Measurements from ENCODE around the gene CST9. TPM values are rescaled to one million over a fixed set of nuclear protein-coding genes. Genes with fewer than 3 reads are reported as not detected.

Gene CST9
- total RNA-seq, 4 donors from 2014 or later, result not detected

DNA sequence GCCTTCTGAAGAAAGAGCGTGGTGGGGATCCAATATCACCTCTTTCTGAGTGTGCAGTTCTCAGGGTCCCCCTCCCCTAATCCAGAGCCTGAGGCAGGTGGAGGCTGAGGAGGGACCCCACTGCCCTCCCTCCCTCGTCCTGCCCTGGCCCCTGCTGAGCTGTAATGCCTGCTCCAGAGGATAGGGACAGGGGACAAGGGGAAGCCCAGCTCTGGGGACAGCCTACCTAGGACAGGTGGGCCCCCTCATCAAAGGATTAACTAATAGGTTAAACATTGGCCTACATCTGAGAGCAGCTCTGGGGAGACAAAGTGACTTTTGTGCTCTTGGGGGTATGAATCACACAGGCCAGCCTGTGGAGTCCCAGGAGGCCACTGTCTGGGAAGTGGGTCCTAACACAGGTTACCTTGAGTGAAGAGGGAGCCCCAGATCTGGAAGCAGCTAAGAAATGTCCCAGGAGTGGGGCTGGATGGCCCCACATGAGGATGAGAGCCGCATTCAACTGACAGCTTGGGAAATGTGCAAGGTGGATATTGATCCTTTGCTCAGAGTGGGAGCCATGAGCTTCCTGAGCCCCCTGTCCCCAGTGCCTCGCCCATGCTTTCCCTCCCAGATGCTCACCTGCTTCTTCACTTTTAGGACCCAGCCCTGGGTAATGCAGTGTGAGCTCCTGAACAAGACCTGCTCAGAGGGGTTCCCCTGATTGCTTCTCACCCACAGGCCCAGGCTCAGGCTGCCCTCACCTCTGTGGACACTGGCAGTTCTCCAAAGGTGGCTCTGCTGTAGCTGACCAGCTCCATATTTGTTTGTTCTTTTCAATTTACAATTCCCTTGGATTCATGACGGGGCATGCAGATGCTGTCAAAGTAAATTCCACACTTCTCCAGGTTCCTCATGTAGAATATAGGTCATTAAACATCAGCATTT, 19.6 kb downstream of the CST9 start:
- no peaks in the 10 kb centered on the region for H3K27me3 ChIP-seq
- intact Hi-C loops (cut with DNase I; ENCODE audit: low total_unique reads) (no loop called here), in situ Hi-C loops (cut with MboI; ENCODE audit: low sequenced_read_pairs in 4 of 4) (no loop called here)
- no peak overlapping the region for H3K4me3 ChIP-seq
- no peaks in the 10 kb centered on the region for H3K36me3 ChIP-seq
- H3K27ac ChIP-seq, result no peak overlapping the region
- no peak for TF ChIP-seq POLR2A (IDR thresholded peaks at IDR 0.05)
- no peak for TF ChIP-seq CTCF (IDR thresholded peaks at IDR 0.05 in 4 of 5, conservative IDR thresholded peaks at IDR 0.05 in 1 of 5)
- no peak for ATAC-seq
- no peaks in the 10 kb centered on the region for H3K4me1 ChIP-seq
- no peaks in the 10 kb centered on the region for H3K9me3 ChIP-seq
- no peak for DNase-seq

GRCh38 chr20:23585449-23585807, 20.3 kb downstream of the CST9 start:
- DNase-seq, result no peak
- in situ Hi-C loops (cut with MboI; ENCODE audit: low sequenced_read_pairs in 4 of 4), result no loop called here
- no peak overlapping the region for H3K27ac ChIP-seq
- no peak for ATAC-seq
- no peaks in the 10 kb centered on the region for H3K27me3 ChIP-seq
- no peaks in the 10 kb centered on the region for H3K36me3 ChIP-seq
- intact Hi-C loops (cut with DNase I; ENCODE audit: low total_unique reads), result no loop called here
- H3K9me3 ChIP-seq, result no peaks in the 10 kb centered on the region
- no peaks in the 10 kb centered on the region for H3K4me1 ChIP-seq
- TF ChIP-seq CTCF (IDR thresholded peaks at IDR 0.05 in 4 of 5, conservative IDR thresholded peaks at IDR 0.05 in 1 of 5) (no peak), POLR2A (IDR thresholded peaks at IDR 0.05) (no peak)
- H3K4me3 ChIP-seq, result no peak overlapping the region

GRCh38 chr20:23584434-23585199, 21.1 kb downstream of the CST9 start:
- no peaks in the 10 kb centered on the region for H3K9me3 ChIP-seq
- no peak for TF ChIP-seq CTCF (IDR thresholded peaks at IDR 0.05 in 4 of 5, conservative IDR thresholded peaks at IDR 0.05 in 1 of 5)
- no peaks in the 10 kb centered on the region for H3K36me3 ChIP-seq
- H3K4me3 ChIP-seq, result no peak overlapping the region
- in situ Hi-C loops (cut with MboI; ENCODE audit: low sequenced_read_pairs in 4 of 4) (no loop called here), intact Hi-C loops (cut with DNase I; ENCODE audit: low total_unique reads) (no loop called here)
- H3K27ac ChIP-seq, result no peak overlapping the region
- no peaks in the 10 kb centered on the region for H3K27me3 ChIP-seq
- ATAC-seq (no peak), DNase-seq (no peak)
- H3K4me1 ChIP-seq, result no peaks in the 10 kb centered on the region

- intact Hi-C loops (cut with DNase I; ENCODE audit: low total_unique reads), result no loop called here
- DNase-seq (no peak), ATAC-seq (no peak)
- in situ Hi-C loops (cut with MboI; ENCODE audit: low sequenced_read_pairs in 4 of 4), result no loop called here
- H3K27ac ChIP-seq, result no peak overlapping the region
- no peaks in the 10 kb centered on the region for H3K27me3 ChIP-seq
- H3K9me3 ChIP-seq, result no peaks in the 10 kb centered on the region
- no peaks in the 10 kb centered on the region for H3K4me1 ChIP-seq
- no peaks in the 10 kb centered on the region for H3K36me3 ChIP-seq
- no peak overlapping the region for H3K4me3 ChIP-seq
- TF ChIP-seq CTCF (IDR thresholded peaks at IDR 0.05 in 4 of 5, conservative IDR thresholded peaks at IDR 0.05 in 1 of 5) (no peak), POLR2A (IDR thresholded peaks at IDR 0.05) (no peak)
Observed at GRCh38 chr20:23583526-23583925, 22.2 kb downstream of the CST9 start.

All from gastrocnemius medialis (tissue), 4 donors.